Measurements from ENCODE around the gene MEGF11. TPM values are rescaled to one million over a fixed set of nuclear protein-coding genes. Genes with fewer than 3 reads are reported as not detected.

The MEGF11 gene
- polyA plus RNA-seq, 1 of the 3 experiments (the other 2 are of a cell fraction), result not detected

DNA sequence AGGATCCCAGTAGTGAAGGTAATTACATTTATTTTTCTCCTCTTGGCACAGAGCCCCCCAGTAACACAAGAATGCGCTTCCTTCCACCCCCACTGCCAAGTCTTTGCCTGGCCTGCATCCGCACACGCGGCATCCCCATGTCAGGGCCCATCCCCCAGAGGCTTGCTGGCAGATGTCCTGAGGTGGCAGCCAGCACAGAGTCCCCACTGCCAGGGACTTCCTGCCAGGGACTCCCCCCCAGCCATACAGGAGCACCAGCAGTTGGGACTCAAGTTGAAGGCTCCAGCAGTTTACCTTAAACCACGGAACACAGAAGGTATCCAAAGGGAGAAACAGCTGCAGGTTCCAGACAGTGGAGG, 41.0 kb downstream of the MEGF11 start:
- no peaks in the 10 kb centered on the region for H3K9me2 ChIP-seq
- H3F3A ChIP-seq (replicated peaks; ENCODE audit: insufficient read depth), result no peaks in the 10 kb centered on the region
- H4K20me1 ChIP-seq (ENCODE audit: insufficient read depth), result no peaks in the 10 kb centered on the region
- H3K4me1 ChIP-seq (ENCODE audit: control insufficient read depth in 1 of 2, insufficient read depth in 2 of 2, low read depth in 1 of 2, low read length in 1 of 2), result peaks cover 0 to 15% of the 10 kb centered on the region in 2 experiments; a peak in 1 of 4 replicates
- H3K4me3 ChIP-seq (ENCODE audit: low read depth in 2 of 2, low read length in 1 of 2), result no peak overlapping the region
- peak; percentile 59 for DNase-seq
- H3K27me3 ChIP-seq (ENCODE audit: insufficient read depth), result peaks cover 17% of the 10 kb centered on the region
- WGBS (ENCODE audit: low lambda C conversion rate), result 67% methylated on average over 5 of the region's 5 CpGs
- no peaks in the 10 kb centered on the region for H3K36me3 ChIP-seq (replicated peaks in 1 of 2; ENCODE audit: control insufficient read depth in 1 of 2, insufficient read depth in 2 of 2, low read length in 1 of 2)
- H2AFZ ChIP-seq (ENCODE audit: low read depth), result no peak overlapping the region
- TF ChIP-seq MXI1 (IDR thresholded peaks at IDR 0.05; ENCODE audit: low read depth, low read length) (peak; percentile 28; the same call in 1 of the 2 replicates), EZH2phosphoT487 (IDR thresholded peaks at IDR 0.05; ENCODE audit: borderline replicate concordance, low read depth) (no peak)
- H3K9me3 ChIP-seq, result no peaks in the 10 kb centered on the region
- CTCF ChIA-PET, result interaction anchor here (1.3 kb wide), 1 partner anchor 12 kb away, joined by 4 read pairs; no protein-coding TSS in a partner anchor
- no peaks in the 10 kb centered on the region for H3K79me2 ChIP-seq (ENCODE audit: insufficient read depth)
- no peak overlapping the region; a peak in 1 of 4 replicates for H3K27ac ChIP-seq (ENCODE audit: low read depth in 2 of 2, low read length in 1 of 2)
- POLR2A ChIA-PET, result no interaction called here
- no peak overlapping the region for H3K4me2 ChIP-seq
- no peak overlapping the region for H3K9ac ChIP-seq

DNA sequence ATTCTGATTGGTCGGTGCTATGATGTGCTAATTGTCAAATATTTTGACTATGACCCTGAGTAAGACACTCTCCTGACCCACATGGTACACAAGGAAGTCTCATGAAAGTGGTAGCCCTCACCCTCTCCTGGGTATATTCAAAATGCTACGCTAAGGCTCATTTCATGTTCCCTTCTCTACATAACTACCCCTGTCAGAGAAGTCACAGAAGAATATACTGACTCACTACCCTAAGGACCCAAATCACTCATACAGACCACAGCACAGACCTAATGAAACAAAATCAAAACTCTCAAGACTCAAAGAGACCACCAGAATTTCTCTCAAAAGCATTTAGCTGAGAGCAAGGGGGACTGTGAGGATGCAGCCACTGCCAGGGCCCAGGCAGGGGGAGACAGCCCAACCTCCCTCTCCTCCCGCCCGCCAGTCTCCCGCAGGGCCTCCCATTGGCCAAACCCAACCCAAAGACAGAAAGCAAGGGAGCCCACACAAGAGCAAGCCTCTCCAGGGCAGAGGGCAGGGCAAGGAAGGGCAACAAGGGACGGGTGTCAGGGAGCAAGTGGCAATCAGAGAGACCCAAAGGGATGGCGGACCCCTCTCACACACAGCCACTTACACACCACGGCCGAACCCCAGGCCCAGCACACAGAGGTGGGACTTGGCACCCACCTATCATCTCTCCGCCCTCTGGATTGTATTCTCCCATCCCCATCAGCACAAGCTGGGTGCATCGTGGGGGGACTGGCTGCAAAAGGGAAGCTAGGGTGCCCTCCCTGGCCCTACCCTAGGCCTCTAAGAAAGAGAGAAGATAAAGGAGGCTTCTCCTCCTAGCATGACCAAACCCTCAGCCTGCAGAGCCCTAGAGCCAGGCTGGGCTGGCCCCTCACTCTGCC, 41.6 kb downstream of the MEGF11 start:
- peaks cover 0 to 15% of the 10 kb centered on the region in 2 experiments; a peak in 1 of 4 replicates for H3K4me1 ChIP-seq (ENCODE audit: control insufficient read depth in 1 of 2, insufficient read depth in 2 of 2, low read depth in 1 of 2, low read length in 1 of 2)
- TF ChIP-seq FOXM1 (IDR thresholded peaks at IDR 0.05; ENCODE audit: low read depth) (no peak), FOSL2 (IDR thresholded peaks at IDR 0.05; ENCODE audit: borderline replicate concordance, low read depth) (no peak), ELF1 (IDR thresholded peaks at IDR 0.05) (no peak), RFX5 (IDR thresholded peaks at IDR 0.05; ENCODE audit: low read length) (no peak), TAF1 (IDR thresholded peaks at IDR 0.05; ENCODE audit: borderline replicate concordance, low read depth, low read length) (no peak), RCOR1 (IDR thresholded peaks at IDR 0.05; ENCODE audit: low read length) (no peak)
- no peak overlapping the region for H3K4me3 ChIP-seq (ENCODE audit: low read depth in 2 of 2, low read length in 1 of 2)
- H3K27me3 ChIP-seq (ENCODE audit: insufficient read depth), result peaks cover 17% of the 10 kb centered on the region
- no peaks in the 10 kb centered on the region for H3K9me3 ChIP-seq
- ChIA-PET CTCF (interaction anchor here (1.3 kb wide), 1 partner anchor 12 kb away, joined by 4 read pairs; no protein-coding TSS in a partner anchor), POLR2A (no interaction called here)
- H3K27ac ChIP-seq (ENCODE audit: low read depth in 2 of 2, low read length in 1 of 2), result no peak overlapping the region
- no peaks in the 10 kb centered on the region for H3K79me2 ChIP-seq (ENCODE audit: insufficient read depth)
- H3F3A ChIP-seq (replicated peaks; ENCODE audit: insufficient read depth), result no peaks in the 10 kb centered on the region
- H3K9ac ChIP-seq, result no peak overlapping the region
- DNase-seq, result no peak
- H4K20me1 ChIP-seq (ENCODE audit: insufficient read depth), result no peaks in the 10 kb centered on the region
- no peak overlapping the region for H2AFZ ChIP-seq (ENCODE audit: low read depth)
- H3K36me3 ChIP-seq (replicated peaks in 1 of 2; ENCODE audit: control insufficient read depth in 1 of 2, insufficient read depth in 2 of 2, low read length in 1 of 2), result no peaks in the 10 kb centered on the region
- WGBS (ENCODE audit: low lambda C conversion rate), result 76% methylated on average over 11 of the region's 11 CpGs
- no peaks in the 10 kb centered on the region for H3K9me2 ChIP-seq
- no peak overlapping the region for H3K4me2 ChIP-seq

DNA sequence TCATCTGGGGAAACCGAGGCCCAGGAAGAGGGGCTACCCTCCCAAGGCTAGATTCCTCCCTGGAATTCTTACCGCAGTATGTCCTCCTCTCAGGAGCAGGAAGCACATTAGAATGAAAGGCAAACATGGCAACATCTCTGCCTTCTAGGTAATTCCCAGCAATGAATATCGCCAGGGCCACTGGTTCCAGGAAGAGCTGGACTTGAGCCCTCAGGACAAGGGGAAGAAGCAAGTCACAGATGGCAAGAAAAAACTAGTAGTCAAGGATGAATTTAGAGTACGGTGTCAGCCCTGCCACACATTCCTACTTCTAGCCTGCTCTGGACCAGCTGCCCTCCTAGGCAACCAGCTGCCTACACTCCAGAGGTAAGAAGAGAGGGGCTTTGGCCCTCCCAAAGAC, 42.9 kb downstream of the MEGF11 start:
- H4K20me1 ChIP-seq (ENCODE audit: insufficient read depth), result no peaks in the 10 kb centered on the region
- H3K9ac ChIP-seq, result no peak overlapping the region
- no peaks in the 10 kb centered on the region for H3K36me3 ChIP-seq (replicated peaks in 1 of 2; ENCODE audit: control insufficient read depth in 1 of 2, insufficient read depth in 2 of 2, low read length in 1 of 2)
- H3K27ac ChIP-seq (ENCODE audit: low read depth in 2 of 2, low read length in 1 of 2), result no peak overlapping the region
- no peak overlapping the region for H3K4me3 ChIP-seq (ENCODE audit: low read depth in 2 of 2, low read length in 1 of 2)
- no peak overlapping the region for H3K4me2 ChIP-seq
- H3K9me3 ChIP-seq, result no peaks in the 10 kb centered on the region
- no peak for DNase-seq
- no peaks in the 10 kb centered on the region for H3F3A ChIP-seq (replicated peaks; ENCODE audit: insufficient read depth)
- H3K4me1 ChIP-seq (ENCODE audit: control insufficient read depth in 1 of 2, insufficient read depth in 2 of 2, low read depth in 1 of 2, low read length in 1 of 2), result peaks cover 0 to 15% of the 10 kb centered on the region in 2 experiments; a peak in 1 of 4 replicates
- H3K9me2 ChIP-seq, result no peaks in the 10 kb centered on the region
- ChIA-PET POLR2A (no interaction called here), CTCF (no interaction called here)
- H2AFZ ChIP-seq (ENCODE audit: low read depth), result no peak overlapping the region
- H3K27me3 ChIP-seq (ENCODE audit: insufficient read depth), result peaks cover 6% of the 10 kb centered on the region; the same call in 1 of the 2 replicates
- H3K79me2 ChIP-seq (ENCODE audit: insufficient read depth), result no peaks in the 10 kb centered on the region
- 71% methylated on average over 4 of the region's 4 CpGs for WGBS (ENCODE audit: low lambda C conversion rate)
- TF ChIP-seq NFIC (IDR thresholded peaks at IDR 0.05; ENCODE audit: borderline replicate concordance), result no peak
- no peak for TF ChIP-seq TEAD4 (IDR thresholded peaks at IDR 0.05; ENCODE audit: borderline replicate concordance, insufficient read depth)
- no peak for TF ChIP-seq RFX5 (IDR thresholded peaks at IDR 0.05; ENCODE audit: low read length)
- TF ChIP-seq RXRA (IDR thresholded peaks at IDR 0.05; ENCODE audit: borderline replicate concordance, low read depth), result no peak
- no peak for TF ChIP-seq FOXJ3 (CRISPR knock-in tag; IDR thresholded peaks at IDR 0.05)
- no peak for TF ChIP-seq TCF12 (IDR thresholded peaks at IDR 0.05)
- TF ChIP-seq, protein P1, sequence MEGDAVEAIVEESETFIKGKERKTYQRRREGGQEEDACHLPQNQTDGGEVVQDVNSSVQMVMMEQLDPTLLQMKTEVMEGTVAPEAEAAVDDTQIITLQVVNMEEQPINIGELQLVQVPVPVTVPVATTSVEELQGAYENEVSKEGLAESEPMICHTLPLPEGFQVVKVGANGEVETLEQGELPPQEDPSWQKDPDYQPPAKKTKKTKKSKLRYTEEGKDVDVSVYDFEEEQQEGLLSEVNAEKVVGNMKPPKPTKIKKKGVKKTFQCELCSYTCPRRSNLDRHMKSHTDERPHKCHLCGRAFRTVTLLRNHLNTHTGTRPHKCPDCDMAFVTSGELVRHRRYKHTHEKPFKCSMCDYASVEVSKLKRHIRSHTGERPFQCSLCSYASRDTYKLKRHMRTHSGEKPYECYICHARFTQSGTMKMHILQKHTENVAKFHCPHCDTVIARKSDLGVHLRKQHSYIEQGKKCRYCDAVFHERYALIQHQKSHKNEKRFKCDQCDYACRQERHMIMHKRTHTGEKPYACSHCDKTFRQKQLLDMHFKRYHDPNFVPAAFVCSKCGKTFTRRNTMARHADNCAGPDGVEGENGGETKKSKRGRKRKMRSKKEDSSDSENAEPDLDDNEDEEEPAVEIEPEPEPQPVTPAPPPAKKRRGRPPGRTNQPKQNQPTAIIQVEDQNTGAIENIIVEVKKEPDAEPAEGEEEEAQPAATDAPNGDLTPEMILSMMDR (IDR thresholded peaks at IDR 0.05), result no peak
- no peak for TF ChIP-seq NRF1 (IDR thresholded peaks at IDR 0.05; ENCODE audit: low read depth, low read length)
- TF ChIP-seq GABPA (IDR thresholded peaks at IDR 0.05; ENCODE audit: low read depth), result no peak
- TF ChIP-seq, protein P2, sequence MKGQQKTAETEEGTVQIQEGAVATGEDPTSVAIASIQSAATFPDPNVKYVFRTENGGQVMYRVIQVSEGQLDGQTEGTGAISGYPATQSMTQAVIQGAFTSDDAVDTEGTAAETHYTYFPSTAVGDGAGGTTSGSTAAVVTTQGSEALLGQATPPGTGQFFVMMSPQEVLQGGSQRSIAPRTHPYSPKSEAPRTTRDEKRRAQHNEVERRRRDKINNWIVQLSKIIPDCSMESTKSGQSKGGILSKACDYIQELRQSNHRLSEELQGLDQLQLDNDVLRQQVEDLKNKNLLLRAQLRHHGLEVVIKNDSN (IDR thresholded peaks at IDR 0.05; ENCODE audit: borderline replicate concordance, low read depth), result no peak
- TF ChIP-seq FOXM1 (IDR thresholded peaks at IDR 0.05; ENCODE audit: low read depth), result no peak
- TF ChIP-seq SIN3A (IDR thresholded peaks at IDR 0.05; ENCODE audit: borderline replicate concordance, low read depth, low read length), result no peak
